Prostate gland (tissue), 2 donors: ENCODE data around the gene CYP2A6.
A peak's percentile ranks its signal among the peaks of the same experiment; 100 is the strongest.

Source experiments
- POLR2AphosphoS5 ChIP-seq: sonication (generic); formaldehyde crosslinking; IDR thresholded peaks from one replicate; pipeline ENCODE4 v1.6.1; 2017; ENCODE audit warnings: antibody characterized with exemption
- TF ChIP-seq, protein P1 (sequence below), 4 experiments: fragments of 200-600 bp in 2 of 4; fragments of 450-650 bp in 2 of 4; sonication (generic) in 2 of 4; IDR thresholded peaks; 1 replicate in 3 of 4; 2 replicates in 1 of 4; pipeline ENCODE4 v1.5.1; 2016 to 2019; ENCODE audit warnings: antibody characterized with exemption in 4 of 4, mild to moderate bottlenecking in 2 of 4, moderate library complexity in 2 of 4

GRCh38 chr19:40831502-40832430, 18.5 kb downstream of the CYP2A6 start:
- TF ChIP-seq, protein P1, sequence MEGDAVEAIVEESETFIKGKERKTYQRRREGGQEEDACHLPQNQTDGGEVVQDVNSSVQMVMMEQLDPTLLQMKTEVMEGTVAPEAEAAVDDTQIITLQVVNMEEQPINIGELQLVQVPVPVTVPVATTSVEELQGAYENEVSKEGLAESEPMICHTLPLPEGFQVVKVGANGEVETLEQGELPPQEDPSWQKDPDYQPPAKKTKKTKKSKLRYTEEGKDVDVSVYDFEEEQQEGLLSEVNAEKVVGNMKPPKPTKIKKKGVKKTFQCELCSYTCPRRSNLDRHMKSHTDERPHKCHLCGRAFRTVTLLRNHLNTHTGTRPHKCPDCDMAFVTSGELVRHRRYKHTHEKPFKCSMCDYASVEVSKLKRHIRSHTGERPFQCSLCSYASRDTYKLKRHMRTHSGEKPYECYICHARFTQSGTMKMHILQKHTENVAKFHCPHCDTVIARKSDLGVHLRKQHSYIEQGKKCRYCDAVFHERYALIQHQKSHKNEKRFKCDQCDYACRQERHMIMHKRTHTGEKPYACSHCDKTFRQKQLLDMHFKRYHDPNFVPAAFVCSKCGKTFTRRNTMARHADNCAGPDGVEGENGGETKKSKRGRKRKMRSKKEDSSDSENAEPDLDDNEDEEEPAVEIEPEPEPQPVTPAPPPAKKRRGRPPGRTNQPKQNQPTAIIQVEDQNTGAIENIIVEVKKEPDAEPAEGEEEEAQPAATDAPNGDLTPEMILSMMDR (IDR thresholded peaks at IDR 0.05): no peak
- peak; percentile 98 for TF ChIP-seq POLR2AphosphoS5
